ENCODE results near the gene SLC12A9. TPM values are rescaled to one million over a fixed set of nuclear protein-coding genes. Genes with fewer than 3 reads are reported as not detected.

Gene SLC12A9
- 29.4 and 30.2 TPM in 2 replicates for total RNA-seq

GRCh38 chr7:100852048-100852872, at the start of gene SLC12A9:
TSS of gene SLC12A9 (plus strand) at chr7:100852713. CDS start at chr7:100854198, 1,485 bp downstream.

DNA sequence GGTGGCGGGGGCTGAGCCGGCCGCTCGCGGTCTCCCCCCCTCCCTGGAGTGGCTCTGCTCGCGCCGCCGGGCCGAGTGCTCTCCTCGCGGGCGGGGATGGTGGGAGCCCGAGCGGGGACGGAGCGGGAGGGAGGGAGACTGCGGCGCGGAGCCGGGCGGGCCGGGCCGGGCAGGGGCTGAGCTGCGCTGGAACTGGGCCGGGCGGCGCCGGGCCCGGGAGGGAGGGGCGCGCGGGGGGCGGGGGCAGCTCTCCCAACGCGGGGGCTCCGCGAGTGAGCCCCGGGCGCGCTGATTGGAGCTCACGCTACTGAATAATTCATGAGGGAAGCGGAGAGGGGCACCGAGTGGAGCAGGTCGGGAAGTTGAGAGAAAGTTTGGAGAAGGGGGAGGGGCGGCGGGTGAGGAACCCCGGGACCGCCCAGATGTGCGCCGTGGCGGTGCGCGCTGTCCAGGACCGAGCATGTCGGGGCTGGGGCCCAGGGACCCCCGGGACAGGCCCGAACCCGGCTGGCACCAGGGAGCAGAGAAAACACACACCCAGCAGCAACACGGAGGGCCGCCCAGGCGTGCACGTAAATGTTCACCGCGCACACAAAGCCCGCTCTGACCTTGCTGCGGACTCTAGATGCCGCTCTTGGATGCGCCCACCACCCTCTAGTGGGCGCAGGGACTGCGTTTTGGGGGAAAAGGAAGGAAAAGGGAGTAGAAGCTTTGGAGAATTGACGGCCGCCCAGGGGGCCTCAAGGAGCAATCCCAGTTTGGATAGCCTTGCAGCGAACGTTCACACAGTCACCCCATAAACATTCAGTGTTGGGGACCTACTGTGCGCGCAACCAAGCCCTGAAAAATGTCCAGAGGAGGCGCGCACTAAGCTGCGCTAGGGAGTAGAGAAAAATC, 24.9 kb upstream of the SLC12A9 start, which contains the start of gene EPHB4:
Gene EPHB4, minus strand, starts transcription at position 194 of the 897 bp plus-strand sequence. CDS start 493 bp downstream, outside the sequence.

GRCh38 chr7:100867040-100867775, 14.7 kb downstream of the SLC12A9 start, which contains the start of gene TRIP6:
TSS of gene TRIP6 (plus strand) at chr7:100867387. CDS start at chr7:100867498, 111 bp downstream.

GRCh38 chr7:100874577-100875355, 22.3 kb downstream of the SLC12A9 start, which contains the start of gene SRRT:
TSS of gene SRRT (plus strand) at chr7:100875103. CDS start at chr7:100875591, 488 bp downstream.

DNA sequence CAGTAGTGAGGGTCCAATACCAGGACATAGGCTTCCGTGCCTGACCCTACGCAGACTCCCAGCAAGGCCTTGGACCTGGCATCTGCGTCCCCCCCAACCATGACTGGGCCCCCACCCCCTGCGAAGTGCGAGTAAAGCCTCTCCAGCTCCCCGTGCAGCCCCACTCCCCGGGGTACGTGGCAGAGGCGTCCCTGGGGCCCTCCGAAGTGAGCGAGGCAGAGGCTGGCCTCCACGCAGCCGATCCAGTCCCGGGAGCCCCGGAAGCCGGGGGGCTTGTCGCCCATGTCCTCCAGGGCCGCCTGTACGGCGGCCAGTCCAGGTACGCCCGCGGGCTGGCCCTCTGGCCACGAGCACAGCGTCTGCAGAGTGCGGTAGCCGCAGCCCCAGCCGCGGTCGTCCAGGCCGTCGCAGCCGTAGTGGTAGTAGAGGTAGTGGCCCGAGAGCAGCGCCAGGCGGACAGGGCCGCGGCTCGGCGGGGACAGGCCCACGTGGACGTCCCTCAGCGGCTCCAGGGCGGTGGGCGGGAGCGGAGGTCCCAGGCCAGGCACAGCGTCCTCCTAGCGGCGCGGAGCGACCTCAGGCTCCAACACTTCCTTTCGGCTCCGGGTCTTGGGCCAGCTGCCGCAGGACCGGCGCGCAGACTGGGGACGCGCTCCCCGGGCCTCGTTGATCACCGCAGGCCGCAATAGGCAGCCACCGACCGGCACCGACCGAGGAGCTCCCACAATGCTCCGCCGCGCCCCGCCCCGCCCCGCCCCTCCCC, 36.7 kb downstream of the SLC12A9 start, which contains the start of gene UFSP1:
Gene UFSP1, minus strand, starts transcription at position 728 of the 763 bp plus-strand sequence. Its CDS starts 444 bp downstream, at position 284.

DNA sequence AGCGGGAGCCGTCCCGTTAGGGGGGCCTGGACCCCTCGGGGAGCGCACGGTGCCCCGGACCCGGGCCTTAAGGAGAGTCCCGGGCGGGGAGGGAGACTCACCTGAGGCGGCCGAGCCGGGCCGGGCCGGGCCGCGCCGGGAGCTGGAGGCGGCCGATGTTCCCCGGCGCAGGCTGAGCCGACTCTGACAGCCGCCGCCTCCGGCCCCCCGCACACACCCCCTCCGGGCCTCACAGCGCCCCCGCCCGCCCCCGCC, 43.1 kb downstream of the SLC12A9 start, which contains the start of gene ACHE:
Gene ACHE, minus strand, starts transcription at position 188 of the 255 bp plus-strand sequence. CDS start 1,656 bp downstream, outside the sequence.

Small RNA genes lying within 50 kb of the gene (small RNA-seq; reads per million reads assigned to genes)
- not detected for gene RN7SL549P
- gene RN7SL750P, result not detected

Other genes starting within 250 kb of the SLC12A9 start
- gene MOSPD3, start 240.2 kb upstream of the SLC12A9 start, total RNA-seq, result 7.9 and 13.6 TPM in 2 replicates
- 0.49 and 1.1 TPM in 2 replicates for gene TFR2, start 211.2 kb upstream of the SLC12A9 start, total RNA-seq
- not detected in 2 replicates for gene ACTL6B, start 196.3 kb upstream of the SLC12A9 start, total RNA-seq
- gene GNB2, start 179.0 kb upstream of the SLC12A9 start, total RNA-seq, result 108 and 144 TPM in 2 replicates
- gene GIGYF1, start 158.5 kb upstream of the SLC12A9 start, total RNA-seq, result 22.8 and 26.9 TPM in 2 replicates
- gene POP7, start 146.6 kb upstream of the SLC12A9 start, total RNA-seq, result 23.5 and 23.7 TPM in 2 replicates
- not detected in 2 replicates for gene EPO, start 132.2 kb upstream of the SLC12A9 start, total RNA-seq
- not detected in 2 replicates for gene ZAN, start 119.1 kb upstream of the SLC12A9 start, total RNA-seq
- gene EPHB4, start 25.2 kb upstream of the SLC12A9 start, total RNA-seq, result 111 and 120 TPM in 2 replicates
- 139 and 186 TPM in 2 replicates for gene TRIP6, start 14.7 kb downstream of the SLC12A9 start, total RNA-seq
- 39.8 and 50.5 TPM in 2 replicates for gene SRRT, start 22.4 kb downstream of the SLC12A9 start, total RNA-seq
- 7.9 and 9.2 TPM in 2 replicates for gene UFSP1, start 37.0 kb downstream of the SLC12A9 start, total RNA-seq
- 0.49 TPM in 2 replicates for gene ACHE, start 43.2 kb downstream of the SLC12A9 start, total RNA-seq
- gene MUC3A, start 96.8 kb downstream of the SLC12A9 start, total RNA-seq, result not detected in 2 replicates
- gene MUC12, start 116.9 kb downstream of the SLC12A9 start, total RNA-seq, result under 0.01 TPM in 1 of 2 replicates, not detected in the other
- not detected in 2 replicates for gene MUC17, start 167.4 kb downstream of the SLC12A9 start, total RNA-seq
- gene TRIM56, start 232.8 kb downstream of the SLC12A9 start, total RNA-seq, result 20.4 and 25.3 TPM in 2 replicates

All from hair follicle dermal papilla cell (primary cell).